OCI-LY1 (cell line): ENCODE data around the gene GRB10.

Experiments used
- H2AFZ ChIP-seq: fragments of 200-600 bp; sonication (generic), shearing (Covaris generic); 2 replicates; pipeline ENCODE4 v1.6.0; 2014; ENCODE audit warnings: antibody characterized with exemption, mild to moderate bottlenecking, low read length
- H3F3A ChIP-seq: fragments of 200-600 bp; sonication (generic), shearing (Covaris generic); 2 replicates; pipeline ENCODE4 v1.6.0; 2014; ENCODE audit warnings: mild to moderate bottlenecking, antibody characterized with exemption, low read length, moderate library complexity; ENCODE audit not compliant: insufficient read depth
- H3K27ac ChIP-seq: fragments of 200-600 bp; sonication (generic); 2 replicates; pipeline ENCODE4 v1.5.1; 2014; ENCODE audit warnings: low read length, mixed run types, mild to moderate bottlenecking, low read depth; ENCODE audit not compliant: poor library complexity, severe bottlenecking
- H3K27me3 ChIP-seq: fragments of 200-600 bp; sonication (generic); 2 replicates; pipeline ENCODE4 v1.6.0; 2014; ENCODE audit warnings: antibody characterized with exemption, mild to moderate bottlenecking, low read length, moderate library complexity; ENCODE audit not compliant: insufficient read depth
- H3K36me3 ChIP-seq: fragments of 200-600 bp; sonication (generic); 2 replicates; pipeline ENCODE4 v1.6.1; 2014; ENCODE audit warnings: mild to moderate bottlenecking, antibody characterized with exemption, low read length, moderate library complexity, mixed read lengths; ENCODE audit not compliant: insufficient read depth
- H3K4me1 ChIP-seq: fragments of 200-600 bp; sonication (generic); 2 replicates; pipeline ENCODE4 v1.5.1; 2014; ENCODE audit warnings: mild to moderate bottlenecking, low read length, moderate library complexity; ENCODE audit not compliant: insufficient read depth, severe bottlenecking
- H3K4me2 ChIP-seq: fragments of 200-600 bp; sonication (generic), shearing (Covaris generic); 2 replicates; pipeline ENCODE4 v1.6.1; 2014; ENCODE audit warnings: low read length
- H3K4me3 ChIP-seq: fragments of 200-600 bp; sonication (generic); 2 replicates; pipeline ENCODE4 v1.5.1; 2014; ENCODE audit warnings: low read length, low read depth, mild to moderate bottlenecking, mixed read lengths; ENCODE audit not compliant: poor library complexity, severe bottlenecking
- H3K79me2 ChIP-seq: fragments of 200-600 bp; shearing (Covaris generic); 2 replicates; pipeline ENCODE4 v1.6.1; 2016; ENCODE audit warnings: mixed run types, low read length, mixed read lengths; ENCODE audit not compliant: insufficient read depth
- H3K9ac ChIP-seq: fragments of 200-600 bp; sonication (generic), shearing (Covaris generic); 2 replicates; pipeline ENCODE4 v1.6.1; 2014; ENCODE audit warnings: mild to moderate bottlenecking, low read length, mixed read lengths
- H3K9me2 ChIP-seq: fragments of 200-600 bp; sonication (generic), shearing (Covaris generic); 2 replicates; pipeline ENCODE4 v1.6.1; 2014; ENCODE audit warnings: low read depth, mild to moderate bottlenecking, low read length, mixed read lengths
- H3K9me3 ChIP-seq: fragments of 200-600 bp; shearing (Covaris generic); 2 replicates; pipeline ENCODE4 v1.6.1; 2014; ENCODE audit warnings: low read length, mixed read lengths
- H4K20me1 ChIP-seq: fragments of 200-600 bp; sonication (generic), shearing (Covaris generic); 2 replicates; pipeline ENCODE4 v1.6.0; 2016; ENCODE audit warnings: mild to moderate bottlenecking, low read length; ENCODE audit not compliant: insufficient read depth
- CTCF ChIP-seq: fragments of 200-600 bp; sonication (generic), shearing (Covaris generic); IDR thresholded peaks from 2 replicates; pipeline ENCODE4 v1.5.1; 2017; ENCODE audit warnings: mild to moderate bottlenecking, antibody characterized with exemption, low read length, moderate library complexity, mixed read lengths
- EZH2 ChIP-seq: fragments of 200-600 bp; sonication (generic), shearing (Covaris generic); IDR thresholded peaks from 2 replicates; pipeline ENCODE4 v1.8.0; 2017; ENCODE audit warnings: borderline replicate concordance, mixed run types, mild to moderate bottlenecking, antibody characterized with exemption, low read length, moderate library complexity, mixed read lengths

Gene GRB10

GRCh38 chr7:50707236-50708006 is 75.3 kb downstream of the GRB10 start:
- TF ChIP-seq CTCF (no peak), EZH2 (no peak)
- no peaks in the 10 kb centered on the region for H3K27me3 ChIP-seq
- H3K9ac ChIP-seq: no peak overlapping the region
- no peak overlapping the region for H3K27ac ChIP-seq
- H4K20me1 ChIP-seq: no peaks in the 10 kb centered on the region
- no peaks in the 10 kb centered on the region for H3F3A ChIP-seq
- H3K79me2 ChIP-seq: no peaks in the 10 kb centered on the region
- no peaks in the 10 kb centered on the region for H3K36me3 ChIP-seq
- no peak overlapping the region for H3K4me2 ChIP-seq
- H3K4me1 ChIP-seq: no peaks in the 10 kb centered on the region
- no peak overlapping the region for H2AFZ ChIP-seq
- H3K4me3 ChIP-seq: no peak overlapping the region
- no peaks in the 10 kb centered on the region for H3K9me3 ChIP-seq
- no peaks in the 10 kb centered on the region for H3K9me2 ChIP-seq

GRCh38 chr7:50706469-50706937 is 76.2 kb downstream of the GRB10 start:
- TF ChIP-seq CTCF: no peak
- TF ChIP-seq EZH2: no peak
- Histone ChIP-seq H4K20me1 (no peaks in the 10 kb centered on the region), H3K27me3 (no peaks in the 10 kb centered on the region), H3K4me1 (no peaks in the 10 kb centered on the region), H2AFZ (no peak overlapping the region), H3K79me2 (no peaks in the 10 kb centered on the region), H3K4me3 (no peak overlapping the region), H3K27ac (no peak overlapping the region), H3K4me2 (no peak overlapping the region), H3F3A (no peaks in the 10 kb centered on the region), H3K9me2 (no peaks in the 10 kb centered on the region), H3K9me3 (no peaks in the 10 kb centered on the region), H3K36me3 (no peaks in the 10 kb centered on the region), H3K9ac (no peak overlapping the region)

GRCh38 chr7:50704844-50705243 is 77.9 kb downstream of the GRB10 start:
- H2AFZ ChIP-seq: no peak overlapping the region
- no peaks in the 10 kb centered on the region for H3K79me2 ChIP-seq
- H3K9me2 ChIP-seq: no peaks in the 10 kb centered on the region
- no peak overlapping the region for H3K27ac ChIP-seq
- H3K9ac ChIP-seq: no peak overlapping the region
- H3K4me3 ChIP-seq: no peak overlapping the region
- no peaks in the 10 kb centered on the region for H3K9me3 ChIP-seq
- H3K4me2 ChIP-seq: no peak overlapping the region
- no peaks in the 10 kb centered on the region for H4K20me1 ChIP-seq
- no peaks in the 10 kb centered on the region for H3K4me1 ChIP-seq
- H3K27me3 ChIP-seq: no peaks in the 10 kb centered on the region
- no peaks in the 10 kb centered on the region for H3F3A ChIP-seq
- no peaks in the 10 kb centered on the region for H3K36me3 ChIP-seq
- TF ChIP-seq EZH2 (no peak), CTCF (no peak)
